ENCODE measurements around the gene DPP6. TPM values are rescaled to one million over a fixed set of nuclear protein-coding genes. Genes with fewer than 3 reads are reported as not detected.

The DPP6 gene
- total and polyA plus RNA-seq, 10 donors: 0.11 to 8.7 (median 3.0) TPM

DNA sequence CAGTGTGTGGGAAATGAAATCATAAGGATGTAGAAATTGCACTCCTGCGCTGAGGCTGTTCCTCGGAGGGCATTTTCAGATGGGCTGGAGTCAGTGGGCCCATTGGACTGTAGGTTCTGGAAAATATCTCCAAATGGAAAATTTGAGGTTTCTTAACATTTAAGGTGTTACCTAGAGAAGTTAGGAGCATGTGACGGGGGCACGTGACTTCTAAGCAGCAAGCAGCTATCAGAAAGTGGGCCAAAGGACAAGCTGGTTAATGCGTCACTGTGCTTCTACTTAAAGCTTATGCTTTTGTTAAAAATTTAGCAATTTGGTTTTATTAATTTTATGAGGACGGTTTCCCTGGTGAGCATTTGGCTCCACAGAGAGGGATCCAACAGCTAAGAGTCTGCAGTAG lies 298.7 kb downstream of the DPP6 start:
- no peak for DNase-seq
- Histone ChIP-seq H3K27ac (no peak overlapping the region), H3K9me3 (peaks cover 0 to 28% (median 4%) of the 10 kb centered on the region in 8 donors), H3K4me3 (no peak overlapping the region), H3K36me3 (no peaks in the 10 kb centered on the region), H3K27me3 (replicated peaks in 1 of 7) (no peaks in the 10 kb centered on the region), H3K4me1 (no peaks in the 10 kb centered on the region)
- TF ChIP-seq POLR2A (IDR thresholded peaks at IDR 0.05): no peak
- TF ChIP-seq CTCF (IDR thresholded peaks at IDR 0.05 in 8 of 11, conservative IDR thresholded peaks at IDR 0.05 in 3 of 11): no peak
- TF ChIP-seq POLR2AphosphoS5 (IDR thresholded peaks at IDR 0.05): no peak
- intact Hi-C loops (cut with DNase I; ENCODE audit: low total_unique reads): no loop called here
- WGBS, 5 donors: 87 to 94% (median 90%) methylated on average over 6 of the region's 6 CpGs

DNA sequence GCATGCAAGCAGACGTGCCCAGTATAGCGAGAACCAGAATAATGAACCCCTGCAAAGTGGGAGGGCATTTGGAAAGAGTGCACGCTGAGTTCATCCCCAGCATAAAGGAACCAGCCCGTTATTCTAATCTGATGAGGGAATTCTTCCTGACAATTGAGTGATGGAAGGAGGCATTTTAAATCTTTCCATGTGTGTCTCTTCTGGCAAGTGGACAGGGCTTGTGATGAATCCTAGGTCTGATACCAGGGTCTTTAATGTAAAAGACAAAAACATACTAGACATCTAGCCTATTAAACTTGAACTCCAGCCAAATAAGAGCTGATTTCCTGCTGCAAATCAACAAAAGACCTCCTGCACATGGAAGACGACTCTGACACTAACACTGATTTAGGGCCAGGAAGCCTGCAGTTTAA lies 301.2 kb downstream of the DPP6 start:
- no peak overlapping the region for H3K27ac ChIP-seq
- intact Hi-C loops (cut with DNase I; ENCODE audit: low total_unique reads): no loop called here
- H3K4me3 ChIP-seq: no peak overlapping the region

DNA sequence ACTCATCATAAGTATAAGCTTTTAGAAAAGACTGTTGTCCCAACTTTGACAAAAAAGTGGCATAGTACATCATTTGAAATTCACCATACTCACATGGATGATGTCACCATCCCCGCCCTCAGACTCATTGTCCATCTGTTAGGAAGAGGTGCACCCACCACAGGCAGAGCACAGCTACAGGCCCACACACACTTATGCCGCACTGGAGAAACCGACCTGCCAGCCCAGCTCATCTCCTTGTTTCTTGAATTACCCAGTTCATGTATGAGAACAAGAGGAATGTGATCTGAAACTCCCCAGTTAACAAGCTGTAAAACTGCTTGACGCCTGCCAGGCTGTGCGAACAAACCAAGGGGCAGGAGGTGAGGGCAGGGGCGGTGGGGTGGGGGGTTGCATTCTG lies 312.0 kb downstream of the DPP6 start:
- Histone ChIP-seq H3K36me3 (no peaks in the 10 kb centered on the region), H3K27ac (no peak overlapping the region), H3K4me3 (no peak overlapping the region), H3K9me3 (peaks cover 0 to 28% (median 2%) of the 10 kb centered on the region in 8 donors), H3K27me3 (replicated peaks in 1 of 7) (no peaks in the 10 kb centered on the region), H3K4me1 (no peaks in the 10 kb centered on the region)
- WGBS, 5 donors: 64 to 79% (median 70%) methylated on average over 6 of the region's 6 CpGs
- intact Hi-C loops (cut with DNase I; ENCODE audit: low total_unique reads): no loop called here
- DNase-seq: no peak
- TF ChIP-seq POLR2A (IDR thresholded peaks at IDR 0.05): no peak
- no peak for TF ChIP-seq POLR2AphosphoS5 (IDR thresholded peaks at IDR 0.05)
- no peak for TF ChIP-seq CTCF (IDR thresholded peaks at IDR 0.05 in 8 of 11, conservative IDR thresholded peaks at IDR 0.05 in 3 of 11)

More for the DNA sequence above, 301.2 kb downstream of the DPP6 start:
- Histone ChIP-seq H3K9me3 (peaks cover 0 to 28% (median 4%) of the 10 kb centered on the region in 8 donors), H3K27me3 (replicated peaks in 1 of 7) (no peaks in the 10 kb centered on the region), H3K4me1 (no peaks in the 10 kb centered on the region), H3K36me3 (no peaks in the 10 kb centered on the region)
- no peak for TF ChIP-seq CTCF (IDR thresholded peaks at IDR 0.05 in 8 of 11, conservative IDR thresholded peaks at IDR 0.05 in 3 of 11)
- TF ChIP-seq POLR2AphosphoS5 (IDR thresholded peaks at IDR 0.05): no peak
- TF ChIP-seq POLR2A (IDR thresholded peaks at IDR 0.05): no peak
- 39 to 64% (median 47%) methylated on average over 5 of the region's 5 CpGs for WGBS, 5 donors
- DNase-seq: no peak

DNA sequence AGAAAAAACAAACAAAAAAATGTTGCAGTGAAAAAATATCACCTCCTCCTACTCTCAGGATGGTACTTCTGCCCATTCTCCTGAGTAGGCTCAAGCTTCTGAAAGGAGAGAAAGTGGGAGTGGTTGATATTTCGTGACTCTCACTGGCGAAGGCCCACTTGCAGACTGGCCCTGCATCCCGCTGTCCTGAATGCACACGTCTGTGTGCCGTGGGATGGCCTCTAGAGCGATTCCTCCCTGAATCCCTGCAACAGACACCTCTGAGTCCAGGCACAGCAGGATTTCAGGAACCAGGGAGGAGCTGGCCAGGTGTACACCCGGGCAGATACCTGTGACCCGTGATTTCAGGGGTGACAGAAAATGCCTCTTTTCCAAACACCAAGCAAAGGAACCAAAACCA lies 319.2 kb downstream of the DPP6 start:
- TF ChIP-seq POLR2A (IDR thresholded peaks at IDR 0.05): no peak
- TF ChIP-seq POLR2AphosphoS5 (IDR thresholded peaks at IDR 0.05): no peak
- no peak for TF ChIP-seq CTCF (IDR thresholded peaks at IDR 0.05 in 8 of 11, conservative IDR thresholded peaks at IDR 0.05 in 3 of 11)

More for the DNA sequence above, 319.2 kb downstream of the DPP6 start:
- no peaks in the 10 kb centered on the region for H3K36me3 ChIP-seq
- H3K4me3 ChIP-seq: no peak overlapping the region
- 71 to 82% (median 76%) methylated on average over 8 of the region's 8 CpGs for whole genome bisulfite sequencing, 5 donors
- intact Hi-C loops (cut with DNase I; ENCODE audit: low total_unique reads): no loop called here
- H3K27me3 ChIP-seq (replicated peaks in 1 of 7): no peaks in the 10 kb centered on the region
- H3K27ac ChIP-seq: no peak overlapping the region
- no peak for DNase-seq
- H3K9me3 ChIP-seq: peaks cover 0 to 36% (median 3%) of the 10 kb centered on the region in 8 donors
- no peaks in the 10 kb centered on the region for H3K4me1 ChIP-seq
